GM12892 (cell line): Measurements from ENCODE around the gene CDK19.

Experiments used
- POLR2A ChIP-seq: IDR thresholded peaks from 2 replicates; pipeline ENCODE4 v1.6.1; 2011; ENCODE audit warnings: low read depth, low read length, control low read depth
- POLR2AphosphoS5 ChIP-seq: IDR thresholded peaks from 2 replicates; pipeline ENCODE4 v1.6.1; 2011; ENCODE audit warnings: low read depth, low read length, control low read depth

GRCh38 chr6:110681543-110682459 is 133.5 kb downstream of the CDK19 start:
- TF ChIP-seq POLR2A (no peak), POLR2AphosphoS5 (no peak)
